RWPE2 (cell line): ENCODE results near the gene NEUROD2.
A peak's percentile ranks its signal among the peaks of the same experiment; 100 is the strongest.

Experiments used
- ATAC-seq: fragments of 200-7000 bp; cut with Tn5 transposase; 3 replicates; pipeline ENCODE4 v1.9.1; 2021; ENCODE audit warnings: low read depth
- DNase-seq: peaks from one replicate; pipeline ENCODE4 v3.0.0-alpha.2; 2020; ENCODE audit warnings: low spot score
- H3K27ac ChIP-seq: fragments of 450-650 bp; 2 replicates; pipeline ENCODE4 v1.5.1; 2017; ENCODE audit warnings: mild to moderate bottlenecking; ENCODE audit not compliant: poor library complexity, severe bottlenecking
- H3K27me3 ChIP-seq: fragments of 250-450 bp; sonication (Bioruptor Pico); 2 replicates; pipeline ENCODE4 v1.5.1; 2021; ENCODE audit warnings: mild to moderate bottlenecking, moderate library complexity; ENCODE audit not compliant: insufficient read depth, poor library complexity, severe bottlenecking
- H3K36me3 ChIP-seq: fragments of 250-450 bp; sonication (Bioruptor Pico); 2 replicates; pipeline ENCODE4 v1.5.1; 2020; ENCODE audit warnings: low read depth, mild to moderate bottlenecking, moderate library complexity
- H3K4me1 ChIP-seq: fragments of 250-450 bp; sonication (Bioruptor Pico); 2 replicates; pipeline ENCODE4 v1.5.1; 2021; ENCODE audit warnings: mild to moderate bottlenecking, moderate library complexity; ENCODE audit not compliant: insufficient read depth, poor library complexity, severe bottlenecking
- H3K4me3 ChIP-seq: fragments of 250-450 bp; sonication (Bioruptor Pico); 2 replicates; pipeline ENCODE4 v1.5.1; 2021; ENCODE audit warnings: mild to moderate bottlenecking, moderate library complexity; ENCODE audit not compliant: severe bottlenecking
- H3K9me3 ChIP-seq: fragments of 250-450 bp; sonication (Bioruptor Pico); 2 replicates; pipeline ENCODE4 v1.5.1; 2021; ENCODE audit warnings: mild to moderate bottlenecking, moderate library complexity; ENCODE audit not compliant: severe bottlenecking
- CTCF ChIP-seq: fragments of 450-650 bp; IDR thresholded peaks from one replicate; pipeline ENCODE4 v1.5.1; 2017; ENCODE audit warnings: mild to moderate bottlenecking, moderate library complexity; ENCODE audit not compliant: poor library complexity, severe bottlenecking

The NEUROD2 gene

GRCh38 chr17:39631403-39631802 is 23.7 kb upstream of the NEUROD2 start:
- Histone ChIP-seq H3K36me3 (no peaks in the 10 kb centered on the region), H3K27me3 (peaks cover 10% of the 10 kb centered on the region), H3K4me3 (no peak overlapping the region), H3K9me3 (no peaks in the 10 kb centered on the region), H3K4me1 (peaks cover 11% of the 10 kb centered on the region), H3K27ac (no peak overlapping the region)
- no peak for DNase-seq
- peak; percentile 78 for ATAC-seq
- TF ChIP-seq CTCF, result no peak

- no peak overlapping the region for H3K27ac ChIP-seq
- H3K4me1 ChIP-seq, result peaks cover 15% of the 10 kb centered on the region
- H3K27me3 ChIP-seq, result peaks cover 10% of the 10 kb centered on the region
- H3K9me3 ChIP-seq, result no peaks in the 10 kb centered on the region
- DNase-seq, result no peak
- H3K36me3 ChIP-seq, result no peaks in the 10 kb centered on the region
- ATAC-seq, result no peak
- H3K4me3 ChIP-seq, result no peak overlapping the region
- TF ChIP-seq CTCF, result no peak
Observed at GRCh38 chr17:39629898-39630297, 22.2 kb upstream of the NEUROD2 start.

- H3K9me3 ChIP-seq, result no peaks in the 10 kb centered on the region
- H3K4me1 ChIP-seq, result peaks cover 15% of the 10 kb centered on the region
- no peak overlapping the region for H3K27ac ChIP-seq
- no peak overlapping the region for H3K4me3 ChIP-seq
- no peaks in the 10 kb centered on the region for H3K36me3 ChIP-seq
- DNase-seq (no peak), ATAC-seq (no peak)
- TF ChIP-seq CTCF, result no peak
- H3K27me3 ChIP-seq, result peaks cover 10% of the 10 kb centered on the region
Observed at GRCh38 chr17:39629494-39629880, 21.8 kb upstream of the NEUROD2 start.

GRCh38 chr17:39628655-39629493 is 21.2 kb upstream of the NEUROD2 start:
- Histone ChIP-seq H3K4me3 (no peak overlapping the region), H3K4me1 (peaks cover 15% of the 10 kb centered on the region)

More at GRCh38 chr17:39628655-39629493, 21.2 kb upstream of the NEUROD2 start:
- Histone ChIP-seq H3K27me3 (peaks cover 10% of the 10 kb centered on the region), H3K9me3 (no peaks in the 10 kb centered on the region), H3K36me3 (no peaks in the 10 kb centered on the region), H3K27ac (no peak overlapping the region)
- DNase-seq, result no peak
- TF ChIP-seq CTCF, result no peak
- no peak for ATAC-seq
